ENCODE data around the gene TBC1D4.

Gene TBC1D4

GRCh38 chr13:75405976-75406703 lies 75.8 kb downstream of the TBC1D4 start:
- TF ChIP-seq CTCF (IDR thresholded peaks at IDR 0.05; ENCODE audit: low read length, missing control alignments): no peak
- no peak overlapping the region for H3K4me3 ChIP-seq (replicated peaks; ENCODE audit: low read depth, low read length)
- peak; percentile 48 for DNase-seq (ENCODE audit: low read depth)

- TF ChIP-seq CTCF (IDR thresholded peaks at IDR 0.05; ENCODE audit: low read length, missing control alignments): no peak
- H3K4me3 ChIP-seq (replicated peaks; ENCODE audit: low read depth, low read length): no peak overlapping the region
- no peak for DNase-seq (ENCODE audit: low read depth)
Measured at GRCh38 chr13:75404726-75405125, 77.2 kb downstream of the TBC1D4 start.

- H3K4me3 ChIP-seq (replicated peaks; ENCODE audit: low read depth, low read length): no peak overlapping the region
- no peak for DNase-seq (ENCODE audit: low read depth)
- no peak for TF ChIP-seq CTCF (IDR thresholded peaks at IDR 0.05; ENCODE audit: low read length, missing control alignments)
Measured at GRCh38 chr13:75402787-75403186, 79.2 kb downstream of the TBC1D4 start.

- no peak for TF ChIP-seq CTCF (IDR thresholded peaks at IDR 0.05; ENCODE audit: low read length, missing control alignments)
- no peak for DNase-seq (ENCODE audit: low read depth)
- no peak overlapping the region for H3K4me3 ChIP-seq (replicated peaks; ENCODE audit: low read depth, low read length)
Measured at GRCh38 chr13:75400775-75401174, 81.2 kb downstream of the TBC1D4 start.

GRCh38 chr13:75399879-75400217 lies 82.1 kb downstream of the TBC1D4 start:
- no peak for DNase-seq (ENCODE audit: low read depth)
- no peak for TF ChIP-seq CTCF (IDR thresholded peaks at IDR 0.05; ENCODE audit: low read length, missing control alignments)
- H3K4me3 ChIP-seq (replicated peaks; ENCODE audit: low read depth, low read length): no peak overlapping the region

GRCh38 chr13:75399168-75399878 lies 82.6 kb downstream of the TBC1D4 start:
- no peak overlapping the region for H3K4me3 ChIP-seq (replicated peaks; ENCODE audit: low read depth, low read length)
- no peak for TF ChIP-seq CTCF (IDR thresholded peaks at IDR 0.05; ENCODE audit: low read length, missing control alignments)
- peak; percentile 31 for DNase-seq (ENCODE audit: low read depth)
